K562 (cell line): ENCODE measurements around the gene SLC25A33.

Experiments
- ATF2 ChIP-seq: sonication (generic); formaldehyde crosslinking; IDR thresholded peaks from 2 replicates; pipeline ENCODE4 v1.8.1; 2022; ENCODE audit warnings: missing genetic modification reagents
- CCAR2 ChIP-seq: fragments of 200-400 bp; formaldehyde crosslinking; IDR thresholded peaks from 2 replicates; pipeline ENCODE4 v1.6.1; 2017; ENCODE audit warnings: mild to moderate bottlenecking, low read depth, low read length
- EZH2 ChIP-seq: IDR thresholded peaks from 2 replicates; pipeline ENCODE4 v1.6.1; 2012; ENCODE audit warnings: low read depth, mild to moderate bottlenecking, inconsistent platforms, low read length, borderline replicate concordance
- FIP1L1 ChIP-seq: fragments of 200-400 bp; formaldehyde crosslinking; IDR thresholded peaks from 2 replicates; pipeline ENCODE4 v1.6.1; 2018; ENCODE audit warnings: mild to moderate bottlenecking, low read depth, low read length; ENCODE audit not compliant: poor library complexity, severe bottlenecking
- MAX ChIP-seq: sonication (generic); formaldehyde crosslinking; IDR thresholded peaks from 2 replicates; pipeline ENCODE4 v1.9.0; 2022; ENCODE audit warnings: mild to moderate bottlenecking, missing genetic modification reagents
- MYC ChIP-seq, 2 experiments: fragments of 250-450 bp in 1 of 2; sonication (Bioruptor Pico) in 1 of 2; IDR thresholded peaks; 2 replicates each; pipeline versions ENCODE4 v1.5.1 to v1.6.1; 2012 to 2021; ENCODE audit warnings: low read depth in 2 of 2, borderline replicate concordance in 1 of 2, improper control_type of control experiment in 1 of 2, low read length in 1 of 2, mild to moderate bottlenecking in 1 of 2, moderate library complexity in 1 of 2
- SREBF2 ChIP-seq: sonication (generic); formaldehyde crosslinking; IDR thresholded peaks from 2 replicates; pipeline ENCODE4 v1.4.0; 2020; ENCODE audit warnings: mild to moderate bottlenecking, missing genetic modification reagents
- ZNF124 ChIP-seq: sonication (generic); formaldehyde crosslinking; IDR thresholded peaks from 2 replicates; pipeline ENCODE4 v1.8.1; 2022; ENCODE audit warnings: missing genetic modification reagents
- ZNF830 ChIP-seq: fragments of 250-450 bp; sonication (Bioruptor Pico); IDR thresholded peaks from 2 replicates; pipeline ENCODE4 v1.5.0; 2021; ENCODE audit warnings: mild to moderate bottlenecking

GRCh38 chr1:9589144-9589718 lies 50.0 kb downstream of the SLC25A33 start:
- TF ChIP-seq CCAR2 (no peak), ATF2 (CRISPR knock-in tag) (no peak), ZNF830 (CRISPR knock-in tag) (no peak), MYC (IDR thresholded peaks at IDR 0.05; ENCODE audit: low read depth, low read length) (peak; percentile 45; the same call in 1 of the 2 replicates), MYC (CRISPR knock-in tag; IDR thresholded peaks at IDR 0.05; ENCODE audit: borderline replicate concordance, low read depth) (no peak), EZH2 (no peak), ZNF124 (no peak), MAX (CRISPR knock-in tag) (peak; percentile 42; the same call in 1 of the 2 replicates), FIP1L1 (peak; percentile 5), SREBF2 (CRISPR knock-in tag) (no peak)
